HG03097 (cell line): ENCODE data around the gene ACVRL1.

Experiments used
- ATAC-seq: cut with Tn5 transposase; IDR thresholded peaks from one replicate; pipeline ENCODE4 v1.9.1; 2021; ENCODE audit not compliant: unreplicated experiment, low FRiP score

The ACVRL1 gene

DNA sequence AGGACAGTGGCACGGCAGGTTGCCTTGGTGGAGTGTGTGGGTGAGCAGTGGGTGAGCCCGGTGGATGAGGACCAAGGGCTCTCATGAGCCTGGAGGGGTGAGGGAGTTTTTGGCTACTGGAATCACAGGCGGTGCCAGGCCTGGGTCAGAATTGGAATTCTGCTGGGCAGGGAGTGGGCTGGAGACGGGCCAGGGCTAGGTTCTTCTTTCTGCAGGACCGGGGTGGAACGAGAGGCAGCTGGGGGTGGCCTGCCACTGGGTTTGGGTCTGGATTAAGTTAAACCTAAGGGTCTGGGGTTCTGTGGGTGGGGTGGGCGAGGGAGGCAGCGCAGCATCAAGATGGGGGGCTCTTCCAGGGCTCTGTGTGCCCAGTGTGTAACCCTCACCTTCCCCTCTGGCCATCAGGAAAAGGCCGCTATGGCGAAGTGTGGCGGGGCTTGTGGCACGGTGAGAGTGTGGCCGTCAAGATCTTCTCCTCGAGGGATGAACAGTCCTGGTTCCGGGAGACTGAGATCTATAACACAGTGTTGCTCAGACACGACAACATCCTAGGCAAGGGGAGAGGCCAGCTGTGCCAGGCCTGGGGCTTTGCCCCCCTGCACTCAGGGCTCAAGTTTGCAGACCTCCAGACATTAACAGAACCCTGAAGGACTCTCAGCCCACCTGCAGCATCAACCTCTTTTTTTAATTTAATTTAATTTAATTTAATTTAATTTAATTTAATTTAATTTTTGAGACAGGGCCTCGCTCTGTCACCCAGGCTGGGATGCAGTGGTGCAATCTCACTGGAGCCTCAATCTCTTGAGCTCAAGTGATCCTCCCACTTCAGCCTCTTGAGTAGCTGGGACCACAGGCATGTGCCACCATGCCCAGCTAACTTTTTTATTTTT, 7.0 kb downstream of the ACVRL1 start:
- ATAC-seq: no peak

- no peak for ATAC-seq
Measured at GRCh38 chr12:51915003-51915625, 7.8 kb downstream of the ACVRL1 start.

- ATAC-seq: no peak
Measured at GRCh38 chr12:51915951-51916350, 8.6 kb downstream of the ACVRL1 start.

DNA sequence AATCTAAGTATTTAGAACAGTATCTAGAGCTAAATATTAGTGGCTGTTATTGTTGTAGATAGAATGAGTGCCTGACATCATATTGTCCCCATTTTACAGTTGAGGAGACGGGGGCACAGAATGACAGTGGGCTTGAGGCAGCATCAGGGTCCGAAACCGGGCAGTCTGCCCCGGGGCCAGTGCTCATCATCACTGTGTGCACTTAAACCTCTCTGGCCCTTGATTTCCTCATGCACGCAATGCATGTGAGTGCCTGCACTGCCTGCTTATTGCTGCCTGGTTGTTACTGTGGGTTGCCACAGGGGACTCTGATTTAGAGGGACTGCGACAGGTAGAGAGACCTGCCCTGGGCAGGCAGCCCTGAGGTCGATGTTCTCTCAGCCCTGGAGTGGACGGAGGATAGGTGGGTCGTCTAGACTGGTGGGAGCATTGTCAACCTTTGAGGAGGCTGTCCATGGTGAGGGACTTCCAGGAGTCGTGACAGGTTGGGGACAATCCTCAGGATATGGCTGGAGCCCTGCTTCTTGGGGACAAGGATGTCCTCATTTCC, 9.8 kb downstream of the ACVRL1 start:
- no peak for ATAC-seq

- ATAC-seq: no peak
Measured at GRCh38 chr12:51917746-51918453, 10.6 kb downstream of the ACVRL1 start.

- ATAC-seq: no peak
Measured at GRCh38 chr12:51920046-51920445, 12.7 kb downstream of the ACVRL1 start.

- no peak for ATAC-seq
Measured at GRCh38 chr12:51921017-51921725, 13.9 kb downstream of the ACVRL1 start.

GRCh38 chr12:51922146-51922545, 14.8 kb downstream of the ACVRL1 start:
- no peak for ATAC-seq

DNA sequence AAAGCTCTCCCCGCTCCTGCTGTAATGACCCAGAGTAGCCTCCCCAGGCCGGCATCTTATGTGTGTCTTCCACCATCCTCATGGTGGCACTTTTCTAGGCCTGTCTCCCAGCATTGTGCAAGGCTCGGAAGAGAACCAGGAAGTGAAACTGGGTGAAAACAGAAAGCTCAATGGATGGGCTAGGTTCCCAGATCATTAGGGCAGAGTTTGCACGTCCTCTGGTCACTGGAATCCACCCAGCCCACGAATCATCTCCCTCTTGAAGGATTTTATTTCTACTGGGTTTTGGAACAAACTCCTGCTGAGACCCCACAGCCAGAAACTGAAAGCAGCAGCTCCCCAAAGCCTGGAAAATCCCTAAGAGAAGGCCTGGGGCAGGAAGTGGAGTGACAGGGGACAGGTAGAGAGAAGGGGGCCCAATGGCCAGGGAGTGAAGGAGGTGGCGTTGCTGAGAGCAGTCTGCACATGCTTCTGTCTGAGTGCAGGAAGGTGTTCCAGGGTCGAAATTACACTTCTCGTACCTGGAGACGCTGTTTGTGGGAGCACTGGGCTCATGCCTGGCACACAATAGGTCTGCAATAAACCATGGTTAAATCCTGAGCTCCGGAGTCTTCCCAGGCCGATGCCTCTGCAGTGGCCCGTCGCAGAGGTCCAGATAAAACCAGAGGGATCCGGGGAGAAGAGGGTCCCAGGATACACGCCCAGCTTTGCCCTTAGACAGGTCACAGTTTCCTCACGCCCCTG, 15.6 kb downstream of the ACVRL1 start:
- no peak for ATAC-seq

DNA sequence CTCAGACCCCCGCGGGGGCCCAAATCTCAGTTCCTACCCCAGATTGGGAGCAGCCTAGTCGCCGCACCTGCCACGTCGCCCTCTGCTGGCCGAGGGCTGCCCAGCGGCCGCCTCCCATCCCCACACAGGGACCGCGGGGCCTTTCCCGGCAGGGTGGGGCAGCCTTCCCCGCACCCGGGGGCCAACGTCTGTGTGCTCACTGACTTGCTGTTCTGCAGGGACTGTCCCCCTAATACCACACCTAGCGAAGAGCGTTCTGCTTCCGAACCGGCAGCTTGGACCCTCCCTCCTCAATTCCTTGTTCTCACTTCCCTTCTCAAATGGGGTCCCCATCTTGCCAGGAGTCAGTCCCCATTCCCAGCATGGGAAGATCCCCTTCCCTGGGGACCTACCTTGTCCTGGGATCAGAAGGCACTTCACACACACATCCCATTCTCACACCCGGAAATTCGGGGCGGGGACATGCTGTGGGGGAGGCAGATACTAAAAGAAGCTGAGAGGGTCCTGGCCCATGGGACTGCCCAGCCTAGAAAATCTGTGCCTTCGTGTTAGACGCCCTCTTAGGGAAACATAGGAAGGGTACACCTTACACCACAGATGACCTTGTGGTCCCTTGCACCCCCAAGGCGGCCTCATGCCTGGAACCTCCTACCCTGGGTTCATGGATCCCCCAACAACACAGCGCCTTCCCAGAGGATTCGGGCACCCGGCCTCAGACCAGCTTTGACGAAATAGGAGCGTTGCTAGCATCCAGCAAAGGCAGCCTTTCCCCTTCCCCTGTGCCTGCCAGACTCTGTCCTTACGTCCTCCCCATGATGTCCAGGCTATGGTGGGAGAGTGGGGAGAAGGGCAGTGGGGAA, 16.4 kb downstream of the ACVRL1 start:
- ATAC-seq: no peak

DNA sequence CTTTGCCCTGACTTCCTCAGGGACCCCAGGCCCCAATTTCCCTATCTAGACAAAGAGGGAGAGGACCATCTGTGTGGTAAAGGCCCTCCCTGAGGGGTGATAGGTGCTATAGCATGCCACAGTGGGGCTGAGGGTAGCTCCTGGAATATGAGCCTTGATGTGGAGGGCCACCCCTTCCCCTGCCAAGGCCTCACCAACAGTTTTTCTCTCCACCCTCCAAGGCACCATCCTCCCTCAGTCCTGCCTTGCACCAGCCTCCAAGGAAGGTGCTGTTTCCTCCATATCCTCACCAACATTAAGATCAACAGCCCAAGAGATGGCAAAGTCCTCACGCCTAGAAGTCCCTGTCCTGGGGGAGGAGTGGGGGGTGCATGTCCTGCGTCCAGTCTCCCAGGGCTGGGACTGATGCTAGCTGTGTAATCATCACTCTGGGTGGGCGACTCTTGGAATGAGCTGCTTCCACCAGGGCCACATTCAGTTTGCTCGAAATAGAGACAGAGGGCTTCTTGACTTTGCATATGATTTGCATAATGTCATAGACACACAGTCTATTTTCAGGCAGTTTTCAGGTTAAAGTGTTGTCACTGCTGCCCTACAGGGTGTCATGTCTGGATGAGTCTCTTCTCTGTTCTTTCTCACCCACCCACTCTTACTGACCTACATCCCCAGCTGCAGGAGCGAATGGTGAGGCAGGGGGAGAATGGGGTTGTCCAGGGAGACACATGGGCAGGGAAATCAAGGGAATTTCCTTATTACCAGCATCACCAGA, 17.4 kb downstream of the ACVRL1 start:
- ATAC-seq: no peak

DNA sequence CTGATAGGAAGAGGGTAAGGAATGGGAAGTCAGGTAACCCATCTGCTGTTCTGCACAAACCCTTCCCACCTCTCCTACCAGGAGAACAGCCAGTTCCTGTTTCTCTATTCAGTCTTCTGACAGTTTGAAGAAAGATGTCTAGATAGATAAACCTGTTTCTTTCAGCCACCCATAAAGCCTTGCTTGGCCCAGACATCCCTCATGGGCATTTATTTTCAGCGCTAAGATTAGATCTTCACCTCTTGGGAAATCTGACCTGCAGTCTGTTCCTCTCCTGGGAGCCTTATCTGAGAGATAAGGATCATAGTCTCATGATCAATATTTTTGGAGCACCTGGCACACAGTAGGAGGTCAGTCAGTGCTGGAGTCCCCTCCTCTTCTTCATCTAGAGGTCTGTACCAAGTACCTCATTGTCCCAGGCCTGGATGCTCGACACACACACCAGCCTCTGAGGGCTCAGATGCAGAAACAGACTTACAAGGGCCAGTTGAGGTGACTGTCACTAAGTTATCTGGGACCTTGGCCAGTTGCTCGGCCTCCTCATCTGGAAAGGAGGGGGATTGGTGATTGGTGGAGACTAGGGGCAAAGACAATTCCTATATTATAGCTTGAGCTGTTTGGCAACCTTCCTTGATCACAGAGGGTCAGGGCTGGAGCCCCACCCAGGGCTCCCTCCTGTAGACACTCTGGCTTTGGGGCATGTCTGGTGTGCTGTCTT, 18.2 kb downstream of the ACVRL1 start:
- ATAC-seq: no peak

GRCh38 chr12:51926064-51926632, 18.8 kb downstream of the ACVRL1 start:
- no peak for ATAC-seq

DNA sequence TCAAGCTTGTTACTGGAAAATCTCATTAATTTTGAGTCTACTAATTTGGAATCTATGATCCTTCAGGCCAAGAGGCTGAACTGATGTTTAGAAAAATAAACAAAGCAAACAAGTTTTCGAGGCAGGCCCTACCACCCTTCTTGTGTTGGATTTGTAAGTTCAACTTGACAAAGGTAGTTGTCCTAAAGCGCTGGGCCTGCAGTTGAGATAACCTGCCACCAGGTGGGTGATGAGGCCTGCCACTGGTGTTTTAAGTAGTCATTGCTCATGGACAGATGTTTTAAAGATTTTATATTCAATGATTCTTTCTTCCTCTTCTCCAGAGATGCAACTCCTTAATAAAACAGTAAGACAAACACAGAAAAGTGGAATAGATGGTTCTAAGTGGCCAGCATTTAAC, 19.4 kb downstream of the ACVRL1 start:
- ATAC-seq: no peak

DNA sequence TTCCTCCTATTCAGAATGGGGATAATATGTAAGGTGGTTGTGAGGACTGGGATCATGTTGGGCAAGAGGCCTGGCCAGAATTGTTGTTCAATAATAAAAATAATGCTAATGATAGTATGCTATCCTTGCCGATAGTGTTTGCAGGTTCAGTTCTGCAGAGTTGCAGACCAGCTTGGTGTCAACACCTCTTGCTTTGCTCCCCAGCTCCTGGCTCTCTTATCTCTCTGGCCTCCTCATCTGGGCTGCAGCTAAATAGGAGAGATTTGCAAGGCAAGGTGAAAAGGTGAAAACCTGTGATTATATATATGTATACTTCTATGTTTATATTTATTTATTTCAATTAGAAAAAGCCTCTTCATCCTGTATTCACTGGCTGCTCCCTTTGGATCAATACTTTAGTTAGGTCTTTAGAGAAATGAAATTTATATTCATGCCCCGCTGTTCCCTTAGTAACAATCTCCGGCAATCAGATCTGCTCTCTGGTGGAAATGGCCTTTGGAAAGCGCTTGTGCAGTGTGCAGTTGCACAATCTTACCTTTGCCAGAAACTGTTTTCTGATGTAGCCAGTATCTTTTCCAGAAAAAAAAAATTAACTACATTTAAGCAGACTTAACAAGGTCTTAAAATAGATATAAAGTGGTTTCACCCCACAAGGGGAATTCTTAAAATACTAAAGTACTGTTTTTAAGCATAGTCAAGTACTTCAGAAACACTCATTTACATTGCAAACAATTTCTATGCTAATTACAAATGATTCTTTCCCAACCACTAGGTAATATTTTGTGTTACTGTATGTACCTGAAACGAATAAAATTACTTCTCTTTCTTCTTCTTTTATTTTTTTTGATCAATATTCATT, 25.1 kb downstream of the ACVRL1 start:
- no peak for ATAC-seq

- ATAC-seq: no peak
Measured at GRCh38 chr12:51934080-51934479, 26.8 kb downstream of the ACVRL1 start.
